ENCODE measurements around the gene ANKRD62.

ANKRD62 gene

Small RNA genes lying within 50 kb of the gene (small RNA-seq; reads per million reads assigned to genes)
- gene RNU6-324P, result 0 reads per million in 2 experiments
